GM18511 (cell line): ENCODE measurements around the gene PRKACG.
"Not testable (repeated sequence)": the region's sequence is repeated elsewhere in the genome, so short reads cannot be mapped to it uniquely, and the experiment has no call there.

ENCODE experiments used
- ATAC-seq: cut with Tn5 transposase; IDR thresholded peaks from one replicate; pipeline ENCODE4 v1.9.1; 2021; ENCODE audit warnings: mild to moderate bottlenecking, moderate library complexity; ENCODE audit not compliant: unreplicated experiment

Gene PRKACG

DNA sequence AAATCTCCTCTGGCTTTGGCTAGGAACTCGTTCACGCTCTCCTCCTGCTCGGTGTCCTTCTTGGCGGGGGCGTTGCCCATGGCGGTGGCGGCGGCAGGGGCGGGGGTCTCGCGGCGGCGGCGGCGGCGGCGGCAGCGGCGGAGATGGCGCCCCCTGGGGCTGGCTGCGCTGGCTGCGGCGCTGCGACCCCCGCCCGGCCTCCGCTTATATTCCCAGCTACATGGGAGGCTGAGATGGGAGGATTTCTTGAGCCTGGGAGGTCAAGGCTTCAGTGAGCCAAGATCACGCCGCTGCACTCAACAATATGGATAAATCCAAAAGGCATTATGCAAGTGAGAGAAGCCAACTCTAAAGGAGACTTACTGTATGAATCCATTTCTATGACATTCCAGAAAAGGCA, at the start of gene PRKACG:
TSS of gene PRKACG (minus strand) at position 101 of the 400 bp plus-strand sequence. CDS start at position 80, 21 bp downstream.
- no peak for ATAC-seq

DNA sequence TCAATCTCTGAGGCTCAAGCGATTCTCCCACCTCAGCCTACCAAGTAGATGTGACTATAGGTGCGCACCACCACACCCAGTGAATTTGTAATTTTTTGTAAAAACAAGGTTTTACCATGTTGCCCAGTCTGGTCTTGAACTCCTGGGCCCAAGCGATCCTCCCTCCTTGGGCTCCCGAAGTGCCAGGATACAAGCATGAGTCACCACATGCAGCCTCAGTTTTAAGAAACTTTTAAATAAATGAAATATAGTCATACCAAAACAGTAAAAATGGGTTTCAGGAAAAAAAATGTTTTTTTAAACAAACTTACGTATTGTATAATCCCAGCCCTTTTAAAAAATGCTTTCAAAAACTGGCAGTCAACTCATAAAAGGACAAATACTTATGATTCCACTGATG, 48.3 kb upstream of the PRKACG start:
- no peak for ATAC-seq

DNA sequence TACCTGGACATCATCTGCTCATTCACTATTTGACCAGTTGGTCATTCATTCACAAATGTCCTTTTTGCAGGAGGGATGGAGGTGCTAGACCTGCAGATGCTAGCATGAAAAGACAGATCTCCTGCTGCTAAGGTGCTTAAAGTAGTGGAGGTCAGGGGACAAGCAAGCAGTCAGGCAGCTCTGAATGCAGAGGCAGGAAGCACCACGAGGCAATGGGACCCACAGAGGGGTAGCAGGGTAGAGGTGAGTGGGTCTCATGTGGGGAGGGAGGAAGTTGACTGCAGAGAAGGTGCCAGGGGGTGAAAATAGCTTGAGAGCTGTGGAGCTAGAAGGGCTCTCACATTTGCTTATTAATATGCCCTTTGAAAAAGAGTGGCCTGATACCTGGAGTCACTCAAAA, 46.9 kb upstream of the PRKACG start:
- ATAC-seq, result no peak

DNA sequence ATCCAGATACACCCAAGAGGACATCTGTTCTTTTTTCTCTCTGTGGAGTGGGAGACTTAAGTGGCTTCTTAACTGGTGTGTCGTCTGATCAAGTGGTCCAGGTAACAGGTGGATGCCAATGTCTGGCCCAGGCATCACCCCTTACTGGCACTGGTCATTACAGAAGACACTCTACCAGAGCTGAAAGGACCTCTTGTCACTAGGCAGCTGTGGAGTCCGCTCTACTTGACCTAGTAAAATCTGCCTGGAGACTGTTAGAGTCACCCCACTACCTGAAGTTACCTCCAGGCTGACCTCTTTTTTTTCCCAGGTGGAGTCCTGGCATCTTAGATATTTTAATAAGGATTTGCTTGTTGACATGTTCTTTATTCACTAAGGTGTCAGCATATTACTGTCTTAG, 44.2 kb upstream of the PRKACG start:
- ATAC-seq, result no peak

DNA sequence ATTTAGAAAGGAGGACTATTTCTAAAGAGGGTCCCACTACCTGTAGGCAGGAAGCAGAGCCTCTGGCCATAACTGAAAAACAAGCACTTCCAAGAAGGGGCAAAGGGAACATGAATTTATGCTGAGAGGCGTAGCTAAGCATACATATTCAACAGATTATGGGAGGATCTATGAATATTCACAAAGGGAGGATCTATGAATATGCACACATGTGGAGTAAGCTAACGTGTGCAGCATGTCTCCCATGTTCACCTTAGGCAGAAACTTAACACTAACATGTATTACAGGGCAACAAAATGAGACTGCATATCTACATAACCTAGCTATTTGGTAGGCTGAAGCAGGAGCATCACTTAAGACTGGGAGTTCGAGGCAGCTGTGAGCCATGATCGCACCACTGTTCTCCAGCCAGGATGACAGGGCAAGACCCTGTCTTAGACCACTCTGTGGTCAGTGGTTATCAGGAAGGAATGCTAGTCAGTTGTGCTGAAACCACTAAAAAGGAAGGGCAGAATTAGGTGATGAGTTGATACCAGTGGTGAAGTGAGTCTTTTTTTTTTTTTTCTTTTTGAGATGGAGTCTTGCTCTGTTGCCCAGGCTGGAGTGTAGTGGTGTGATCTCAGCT, 42.4 kb upstream of the PRKACG start:
- ATAC-seq, result no peak

DNA sequence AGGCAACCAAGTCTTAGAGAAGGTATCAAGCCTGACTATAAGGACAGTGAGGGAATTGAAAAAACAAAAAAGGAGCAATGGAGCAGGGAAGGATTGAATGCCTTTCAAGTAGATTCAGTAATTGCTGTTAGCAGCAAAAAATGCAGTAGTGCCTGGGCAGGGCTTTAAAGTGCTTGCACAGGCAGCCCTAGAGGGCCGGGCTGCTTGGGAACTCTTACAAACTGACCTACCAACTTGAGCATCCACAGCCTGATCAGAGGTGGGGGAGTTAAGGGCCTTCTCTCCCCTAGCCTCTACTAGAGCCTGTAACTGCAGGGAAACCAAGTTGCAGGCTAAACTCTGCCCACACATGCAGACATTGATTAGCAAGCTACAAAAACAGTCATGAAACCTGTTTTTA, 41.1 kb upstream of the PRKACG start:
- ATAC-seq, result no peak

DNA sequence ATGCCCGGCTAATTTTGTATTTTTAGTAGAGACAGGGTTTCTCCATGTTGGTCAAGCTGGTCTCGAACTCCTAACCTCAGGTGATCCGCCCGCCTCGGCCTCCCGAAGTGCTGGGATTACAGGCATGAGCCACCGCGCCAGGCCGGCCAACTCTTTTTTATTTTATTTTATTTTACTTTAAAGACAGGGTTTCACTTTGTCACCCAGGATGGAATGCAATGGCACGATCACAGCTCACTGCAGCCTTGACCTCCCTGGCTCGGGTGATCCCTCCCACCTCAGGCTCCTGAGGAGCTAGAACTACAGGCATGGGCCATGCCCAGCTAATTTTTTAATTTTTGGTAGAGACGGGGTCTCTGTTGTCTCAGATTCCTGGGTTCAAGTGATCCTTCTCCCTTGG, 37.0 kb upstream of the PRKACG start:
- ATAC-seq, result not testable (repeated sequence)

DNA sequence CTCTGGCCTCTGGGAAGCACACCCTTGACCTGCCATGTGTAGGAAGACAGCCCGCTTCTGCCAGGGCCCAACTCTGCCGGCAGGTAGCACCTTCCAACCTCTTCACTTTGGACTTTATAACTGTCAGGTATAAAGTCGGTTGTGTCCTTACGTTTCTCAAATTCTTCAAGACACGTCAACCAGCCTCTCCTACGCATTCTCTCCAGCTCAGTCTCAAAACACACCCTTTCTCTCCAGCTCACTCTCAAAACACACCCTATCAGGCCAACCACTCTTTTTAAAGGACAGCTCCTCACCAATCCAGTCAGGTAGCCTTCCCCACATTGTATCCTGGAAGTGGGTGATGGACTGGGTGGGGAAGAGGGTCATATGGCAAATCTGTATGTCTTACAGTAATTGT, 35.2 kb upstream of the PRKACG start:
- ATAC-seq, result no peak

DNA sequence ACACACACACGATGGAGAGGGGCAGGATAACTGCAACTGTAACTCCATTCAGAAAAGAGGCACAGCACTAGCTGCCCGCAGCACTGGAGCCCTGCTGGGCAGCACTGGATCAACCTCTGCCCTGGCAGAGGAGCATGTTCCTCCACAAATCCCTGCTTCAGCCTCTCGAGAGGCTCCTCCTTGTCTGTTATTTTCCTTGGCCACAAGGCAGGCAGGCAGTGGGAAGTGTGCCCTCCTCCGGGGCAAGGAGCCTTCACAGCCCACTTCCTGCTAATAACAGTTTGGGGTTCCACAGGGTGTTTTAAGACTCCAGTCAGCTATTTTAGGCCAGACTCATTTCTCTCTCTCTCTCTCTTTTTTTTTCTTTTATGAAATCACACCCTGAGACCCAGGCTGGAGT, 33.5 kb upstream of the PRKACG start:
- no peak for ATAC-seq

DNA sequence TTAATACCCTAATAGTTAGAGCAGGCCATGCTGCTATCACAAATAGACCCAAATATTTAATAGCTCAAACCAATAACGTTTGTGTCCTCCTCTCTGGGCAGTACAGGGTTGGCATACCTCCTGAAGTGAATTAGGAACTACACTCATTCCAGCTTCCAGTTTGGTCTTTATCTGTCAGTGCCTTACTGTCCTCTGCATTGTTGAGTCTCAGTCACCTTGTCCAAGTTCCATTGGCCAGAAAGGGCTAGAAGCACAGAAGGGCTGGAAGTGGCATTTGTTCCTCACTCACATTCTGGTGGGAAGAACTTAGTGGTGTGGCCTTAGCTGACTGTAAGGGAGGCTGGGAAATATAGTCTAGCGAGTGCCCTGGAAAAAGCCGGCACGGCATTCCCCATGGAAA, 32.8 kb upstream of the PRKACG start:
- ATAC-seq, result no peak

DNA sequence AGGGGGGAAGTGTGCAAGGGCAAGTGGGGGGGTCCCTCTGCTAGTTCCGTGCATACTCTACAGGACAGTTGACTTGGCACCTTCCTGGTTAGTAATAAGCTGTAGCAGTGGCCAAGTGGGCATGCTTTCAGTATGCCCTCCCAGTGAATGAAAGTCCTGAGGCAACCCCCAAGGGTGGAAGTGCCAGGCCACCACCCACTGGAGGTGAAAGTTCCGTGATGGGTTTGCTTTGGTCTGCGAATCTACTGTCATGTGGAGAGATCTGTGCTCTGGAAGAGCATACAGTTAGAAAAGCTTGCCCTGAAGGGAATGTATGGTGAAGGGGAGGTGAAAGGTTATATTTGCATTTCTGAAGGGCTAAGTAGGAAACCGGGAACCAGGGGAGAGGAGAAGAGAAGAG, 31.9 kb upstream of the PRKACG start:
- no peak for ATAC-seq

DNA sequence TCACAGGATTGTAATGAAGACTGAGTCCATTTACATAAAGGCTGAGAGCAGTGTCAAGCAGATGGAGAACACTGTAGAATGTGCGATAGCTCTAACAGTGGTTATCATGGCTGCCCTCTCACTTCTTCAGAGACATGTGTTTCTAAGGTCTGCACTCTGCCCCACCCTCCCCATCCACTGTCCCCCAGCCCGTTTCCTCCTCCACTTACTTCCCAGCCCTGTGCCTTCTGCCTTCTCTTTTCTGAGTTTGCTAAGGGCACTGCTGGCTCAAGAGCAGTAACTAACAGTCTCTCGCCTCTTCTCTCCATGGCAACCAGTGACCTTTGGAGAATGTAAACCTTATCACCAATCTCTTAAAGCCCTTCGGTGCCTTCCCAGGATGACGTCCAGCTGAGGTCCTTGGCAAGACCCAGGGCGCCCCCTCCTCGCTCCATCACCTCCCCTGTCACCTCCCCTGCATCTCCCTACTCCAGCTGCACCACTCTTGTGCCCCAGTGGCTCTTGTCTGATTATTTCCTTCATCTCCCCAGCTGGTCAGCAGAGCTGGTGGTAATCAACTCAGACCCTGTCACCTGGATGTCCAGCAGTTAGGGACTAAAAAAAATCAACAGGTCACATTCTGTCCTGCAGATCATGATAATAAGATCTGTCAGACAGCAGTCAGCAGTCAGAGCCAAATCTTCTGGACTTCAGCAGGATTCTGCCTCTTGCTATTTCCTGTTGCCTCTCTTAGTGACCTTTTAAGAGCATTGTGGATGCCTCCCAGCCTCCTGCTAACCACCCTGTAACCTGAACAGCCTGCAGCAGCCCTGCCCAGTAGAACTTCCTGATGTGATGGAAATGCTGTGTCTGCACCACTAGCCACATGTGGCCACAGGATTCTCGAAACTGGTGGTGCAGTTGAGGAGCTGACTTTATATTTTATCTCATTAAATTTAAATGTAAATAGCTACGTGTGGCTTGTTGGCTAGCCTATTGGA, 30.6 kb upstream of the PRKACG start:
- no peak for ATAC-seq

DNA sequence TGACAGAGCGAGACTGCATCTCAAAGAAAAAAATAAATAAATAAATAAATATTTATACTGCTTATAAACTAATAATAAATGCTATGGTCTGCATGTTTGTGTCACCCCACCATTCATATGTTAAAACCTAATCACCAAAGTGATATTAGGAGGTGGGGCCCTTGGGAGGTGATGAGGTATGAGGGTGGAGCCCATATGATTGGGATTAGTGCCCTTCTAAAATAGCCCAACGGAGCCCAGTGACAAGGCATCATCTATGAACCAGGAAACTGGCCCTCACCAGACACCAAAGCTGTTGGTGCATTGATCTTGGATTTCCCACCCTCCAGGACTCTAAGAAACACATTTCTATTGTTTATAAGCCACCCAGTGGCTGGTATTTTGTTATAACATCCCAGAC, 26.7 kb upstream of the PRKACG start:
- no peak for ATAC-seq

DNA sequence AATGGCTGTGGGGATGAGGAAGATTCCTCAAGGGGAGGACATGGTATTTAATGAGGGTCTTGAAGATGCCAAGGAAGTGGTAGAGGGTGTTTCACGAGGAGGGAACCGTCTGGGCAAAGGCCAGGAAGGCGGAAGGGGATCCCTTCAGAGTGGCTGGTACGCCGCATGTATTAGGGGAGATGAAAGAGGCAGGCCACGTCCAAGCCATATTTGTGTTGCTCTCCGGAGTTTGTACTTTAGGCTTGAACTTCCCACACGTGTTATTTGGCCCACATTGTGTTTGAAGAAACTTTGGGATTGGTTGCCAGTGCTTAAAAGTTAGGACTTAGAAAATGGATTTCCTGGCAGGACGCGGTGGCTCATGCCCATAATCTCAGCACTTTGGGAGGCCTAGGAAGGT, 22.9 kb upstream of the PRKACG start:
- ATAC-seq, result no peak

DNA sequence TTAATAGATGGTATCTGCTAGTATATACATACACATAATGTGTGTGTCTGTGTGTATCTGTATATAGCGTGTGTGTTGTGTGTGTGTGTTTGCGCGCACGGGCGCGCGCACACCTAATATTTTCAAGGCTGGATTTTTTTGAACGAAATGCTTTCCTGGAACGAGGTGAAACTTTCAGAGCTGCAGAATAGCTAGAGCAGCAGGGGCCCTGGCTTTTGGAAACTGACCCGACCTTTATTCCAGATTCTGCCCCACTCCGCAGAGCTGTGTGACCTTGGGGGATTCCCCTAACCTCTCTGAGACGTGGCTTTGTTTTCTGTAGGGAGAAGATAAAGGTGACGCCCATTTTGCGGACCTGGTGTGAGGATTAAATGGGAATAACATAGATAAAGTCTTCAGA, 22.4 kb upstream of the PRKACG start:
- peak; percentile 42 for ATAC-seq

DNA sequence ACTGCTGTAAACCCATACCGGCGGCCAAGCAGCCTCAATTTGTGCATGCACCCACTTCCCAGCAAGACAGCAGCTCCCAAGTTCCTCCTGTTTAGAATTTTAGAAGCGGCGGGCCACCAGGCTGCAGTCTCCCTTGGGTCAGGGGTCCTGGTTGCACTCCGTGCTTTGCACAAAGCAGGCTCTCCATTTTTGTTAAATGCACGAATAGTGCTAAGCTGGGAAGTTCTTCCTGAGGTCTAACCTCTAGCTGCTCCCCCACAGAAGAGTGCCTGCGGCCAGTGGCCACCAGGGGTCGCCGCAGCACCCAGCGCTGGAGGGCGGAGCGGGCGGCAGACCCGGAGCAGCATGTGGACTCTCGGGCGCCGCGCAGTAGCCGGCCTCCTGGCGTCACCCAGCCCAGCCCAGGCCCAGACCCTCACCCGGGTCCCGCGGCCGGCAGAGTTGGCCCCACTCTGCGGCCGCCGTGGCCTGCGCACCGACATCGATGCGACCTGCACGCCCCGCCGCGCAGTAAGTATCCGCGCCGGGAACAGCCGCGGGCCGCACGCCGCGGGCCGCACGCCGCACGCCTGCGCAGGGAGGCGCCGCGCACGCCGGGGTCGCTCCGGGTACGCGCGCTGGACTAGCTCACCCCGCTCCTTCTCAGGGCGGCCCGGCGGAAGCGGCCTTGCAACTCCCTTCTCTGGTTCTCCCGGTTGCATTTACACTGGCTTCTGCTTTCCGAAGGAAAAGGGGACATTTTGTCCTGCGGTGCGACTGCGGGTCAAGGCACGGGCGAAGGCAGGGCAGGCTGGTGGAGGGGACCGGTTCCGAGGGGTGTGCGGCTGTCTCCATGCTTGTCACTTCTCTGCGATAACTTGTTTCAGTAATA, 21.8 kb upstream of the PRKACG start, which contains the start of gene FXN:
TSS of gene FXN (plus strand) at position 315 of the 871 bp plus-strand sequence. CDS start at position 346, 31 bp downstream.
- peak; percentile 95 for ATAC-seq

DNA sequence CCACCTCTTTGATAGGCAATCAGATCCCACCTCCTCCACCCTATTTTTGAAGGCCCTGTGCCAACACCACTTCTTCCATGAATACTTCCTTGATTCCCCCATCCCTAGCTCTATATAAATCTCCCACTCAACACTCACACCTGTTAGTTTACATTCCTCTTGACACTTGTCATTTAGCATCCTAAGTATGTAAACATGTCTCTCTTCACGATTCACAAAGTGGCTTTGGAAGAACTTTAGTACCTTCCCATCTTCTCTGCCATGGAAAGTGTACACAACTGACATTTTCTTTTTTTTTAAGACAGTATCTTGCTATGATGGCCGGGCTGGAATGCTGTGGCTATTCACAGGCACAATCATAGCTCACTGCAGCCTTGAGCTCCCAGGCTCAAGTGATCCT, 20.2 kb upstream of the PRKACG start:
- ATAC-seq, result no peak

DNA sequence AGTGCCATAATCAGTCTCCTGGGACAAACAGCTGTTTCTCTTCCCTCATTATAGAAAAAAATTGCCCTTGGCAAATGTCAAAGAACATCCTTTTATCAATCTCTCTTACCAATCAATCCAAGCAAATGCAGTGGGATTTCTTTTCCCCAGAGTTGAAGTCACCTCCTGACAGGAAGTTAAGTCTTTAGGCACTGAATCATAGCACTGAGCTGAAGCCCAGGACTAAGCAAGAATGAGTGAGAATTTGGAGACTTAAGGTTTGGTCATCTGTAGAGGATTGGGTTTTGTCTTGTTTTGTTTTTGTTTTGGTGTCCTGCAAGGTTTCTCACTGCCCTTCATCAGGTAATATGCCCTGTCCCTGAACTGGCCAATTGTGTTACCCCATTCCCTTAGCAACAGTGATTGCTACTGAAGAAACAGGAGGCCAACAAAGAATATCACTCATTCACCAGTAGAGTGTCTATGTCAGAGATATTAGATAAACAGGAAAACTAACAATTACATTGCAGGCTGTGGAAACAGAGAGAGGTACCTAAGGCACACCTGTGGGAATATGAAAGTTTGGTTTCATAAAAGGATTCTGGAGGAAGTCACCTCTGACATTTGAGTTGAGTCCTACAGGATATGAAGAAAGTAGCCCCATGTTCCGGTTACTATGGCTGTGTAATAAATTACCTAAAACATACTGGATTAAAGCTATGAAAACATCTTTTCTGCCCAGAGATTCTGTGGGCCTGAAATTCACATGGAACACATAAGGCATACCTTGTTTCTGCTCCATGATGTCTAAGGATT, 17.1 kb upstream of the PRKACG start:
- no peak for ATAC-seq

DNA sequence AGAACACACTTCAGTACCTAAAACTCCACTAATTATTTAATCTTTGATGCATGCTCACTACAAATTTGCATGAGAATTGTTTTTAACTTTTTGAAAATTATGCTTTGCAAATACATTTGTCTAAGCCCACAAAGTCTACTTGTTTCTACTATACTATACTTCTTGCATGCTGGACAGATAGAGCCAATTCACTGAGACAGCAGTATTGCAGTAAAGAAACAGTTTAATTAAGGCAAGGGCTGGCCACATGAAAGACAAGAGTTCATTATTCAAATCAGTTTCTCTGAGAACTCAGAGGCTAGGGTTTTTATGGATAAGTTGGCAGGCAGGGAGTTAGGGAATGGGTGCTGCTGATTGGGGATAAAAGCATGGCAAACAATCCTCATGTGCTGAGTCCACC, 15.6 kb upstream of the PRKACG start:
- ATAC-seq, result no peak

DNA sequence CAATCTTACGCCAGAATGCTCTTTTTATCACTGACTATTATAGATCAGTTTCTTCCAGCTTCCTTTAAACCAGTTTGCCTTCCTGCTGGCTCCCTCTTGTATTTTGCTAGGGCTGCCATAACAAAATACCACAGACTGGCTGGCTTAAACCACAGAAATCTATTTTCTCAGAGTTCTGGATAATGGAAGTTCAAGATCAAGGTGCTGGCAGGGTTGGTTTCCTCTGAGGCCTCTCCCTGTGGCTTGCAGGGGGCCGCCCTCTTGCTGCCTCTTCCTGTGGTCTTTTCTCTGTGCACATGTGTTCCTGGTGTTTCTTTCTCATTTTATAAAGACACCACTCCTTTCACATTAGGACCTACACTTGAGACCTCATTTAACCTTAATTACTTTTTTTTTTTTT, 14.8 kb upstream of the PRKACG start:
- no peak for ATAC-seq
